Astrocyte (in vitro differentiated cells and primary cell): ENCODE measurements around the gene RHOG.

Source experiments
- CTCF ChIP-seq: IDR thresholded peaks from 2 replicates; pipeline ENCODE4 v1.5.1; 2011; ENCODE audit warnings: low read depth, mild to moderate bottlenecking, inconsistent platforms, low read length, moderate library complexity; ENCODE audit not compliant: insufficient read depth
- EZH2 ChIP-seq: IDR thresholded peaks from 2 replicates; pipeline ENCODE4 v1.6.1; 2012; ENCODE audit warnings: mild to moderate bottlenecking, low read length, inconsistent platforms; ENCODE audit not compliant: insufficient read depth

GRCh38 chr11:3823762-3824506, 16.8 kb downstream of the RHOG start:
- TF ChIP-seq CTCF (no peak), EZH2 (no peak)
